HG03520 (cell line): Measurements from ENCODE around the gene OR10D3.
"Not testable (repeated sequence)": the region's sequence is repeated elsewhere in the genome, so short reads cannot be mapped to it uniquely, and the experiment has no call there.

Experiments used
- ATAC-seq: cut with Tn5 transposase; IDR thresholded peaks from one replicate; pipeline ENCODE4 v1.9.1; 2021; ENCODE audit warnings: mild to moderate bottlenecking, moderate library complexity; ENCODE audit not compliant: unreplicated experiment

Gene OR10D3

DNA sequence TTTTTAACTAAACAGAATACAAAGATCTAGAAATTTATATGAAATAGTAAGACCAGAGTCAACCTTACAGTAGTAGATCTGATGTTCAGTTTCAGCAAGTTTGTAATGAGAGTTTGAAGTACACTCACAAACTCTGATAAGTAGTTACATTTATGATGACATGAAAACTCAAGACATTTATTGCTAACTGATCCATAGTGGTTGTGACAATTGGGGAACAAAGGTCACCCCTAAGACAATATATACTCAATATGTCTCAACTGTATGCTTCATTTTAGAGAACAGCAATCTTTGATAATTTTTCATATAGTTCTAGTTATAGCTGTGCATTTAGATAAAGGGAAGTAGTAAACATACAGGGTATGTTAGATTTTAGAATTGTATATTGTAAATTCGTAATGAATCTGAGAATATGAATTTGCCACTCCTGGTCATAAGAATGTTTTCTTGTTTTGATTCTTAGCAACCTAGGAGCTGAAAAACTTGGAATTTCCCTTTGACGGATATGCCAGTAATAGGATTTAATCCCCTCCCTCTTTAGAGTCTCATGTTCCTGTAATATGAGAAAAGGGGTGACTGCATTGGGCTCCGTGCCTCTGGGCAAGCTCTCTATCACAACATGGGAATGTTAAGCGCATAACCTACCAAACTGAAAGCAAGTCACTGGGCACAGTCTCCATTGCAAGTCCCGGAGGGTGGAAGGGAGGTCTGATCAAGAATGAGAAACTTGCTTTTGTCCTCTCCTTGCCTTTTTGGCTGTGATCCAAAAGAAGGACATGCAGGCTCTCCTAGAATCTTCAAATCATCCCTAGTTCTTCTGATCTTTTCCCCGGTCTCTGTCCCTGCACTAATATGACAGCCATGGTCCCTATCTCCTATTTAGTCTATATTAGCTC lies 11.4 kb downstream of the OR10D3 start:
- ATAC-seq = no peak

DNA sequence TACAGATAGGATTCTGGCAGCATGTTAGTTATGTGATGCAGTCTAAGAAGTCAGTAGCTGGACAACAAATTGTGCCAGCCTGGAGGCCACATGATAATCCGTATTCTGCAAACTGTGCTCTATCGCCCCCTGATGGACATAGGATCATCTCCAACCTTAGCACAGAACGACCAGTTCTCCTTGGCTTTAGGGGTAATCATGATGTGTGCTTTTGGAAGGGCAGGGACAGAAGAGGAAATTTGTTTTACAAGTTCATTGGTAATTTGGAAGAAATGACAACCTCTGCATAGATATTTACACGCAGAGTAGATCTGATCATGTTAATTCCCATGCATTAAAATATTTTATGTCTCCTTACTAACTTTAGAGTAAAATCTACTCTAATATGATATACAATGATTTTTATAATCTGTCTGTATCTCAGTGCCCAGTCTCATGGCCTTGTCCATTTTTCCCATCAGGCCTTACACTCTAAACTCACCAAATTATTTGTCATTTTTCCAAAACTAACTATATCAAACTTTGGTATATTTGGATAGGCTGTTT lies 12.1 kb downstream of the OR10D3 start:
- ATAC-seq = peak; percentile 73

DNA sequence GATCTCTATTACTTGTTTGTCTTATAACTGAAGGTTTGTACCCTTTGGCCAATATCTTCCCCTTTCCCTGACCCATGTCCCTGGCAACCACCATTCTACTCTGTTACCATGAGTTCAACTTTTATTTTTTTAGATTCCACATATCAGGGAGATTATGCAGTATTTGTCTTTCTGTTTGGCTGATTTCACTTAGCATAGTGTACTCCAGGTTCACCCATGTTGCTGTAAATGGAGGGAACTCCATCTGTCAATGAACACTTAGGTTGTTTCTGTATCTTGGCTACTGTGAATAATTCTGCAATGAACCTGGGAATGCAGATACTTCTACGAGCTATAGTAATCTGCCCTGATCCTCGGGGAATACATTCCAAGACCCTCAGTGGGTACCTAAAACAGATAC lies 14.9 kb downstream of the OR10D3 start:
- no peak for ATAC-seq

DNA sequence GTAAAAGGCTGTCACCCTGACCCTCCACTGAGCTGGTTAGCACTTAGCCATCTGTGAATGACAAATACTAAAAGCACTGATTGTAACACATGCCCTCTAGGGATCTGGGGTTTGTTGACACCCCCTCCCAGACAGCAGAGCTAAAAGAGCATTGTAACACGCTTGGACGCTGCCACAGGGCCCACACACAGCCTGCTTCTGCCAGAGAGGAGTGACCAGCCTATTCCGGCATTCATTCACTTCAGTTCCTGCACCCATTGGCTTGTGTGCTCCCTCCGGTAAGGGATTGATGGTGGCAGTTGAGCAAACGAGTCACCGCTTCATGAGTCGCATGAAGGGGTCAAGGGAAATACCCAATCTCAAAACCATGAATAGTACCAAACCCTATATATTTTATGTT lies 15.8 kb downstream of the OR10D3 start:
- ATAC-seq = no peak

DNA sequence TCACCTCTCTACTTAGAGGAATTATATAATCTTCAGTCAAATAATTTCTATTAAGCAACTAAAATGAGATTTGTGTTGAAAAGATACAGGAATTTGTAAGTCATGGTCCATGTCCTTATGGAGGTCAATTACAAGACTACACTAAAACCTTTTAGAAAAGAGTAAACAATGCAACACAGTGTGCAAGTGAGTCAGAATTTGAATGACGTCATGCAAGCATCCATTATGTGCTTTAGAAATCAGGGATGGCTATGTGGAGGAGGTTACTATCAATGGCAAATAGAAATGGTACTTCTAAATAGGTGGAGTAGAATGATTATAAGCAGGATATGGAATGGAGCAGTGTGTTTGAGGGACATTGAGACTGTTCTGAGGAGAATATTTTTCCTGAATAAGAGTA lies 16.6 kb downstream of the OR10D3 start:
- no peak for ATAC-seq

DNA sequence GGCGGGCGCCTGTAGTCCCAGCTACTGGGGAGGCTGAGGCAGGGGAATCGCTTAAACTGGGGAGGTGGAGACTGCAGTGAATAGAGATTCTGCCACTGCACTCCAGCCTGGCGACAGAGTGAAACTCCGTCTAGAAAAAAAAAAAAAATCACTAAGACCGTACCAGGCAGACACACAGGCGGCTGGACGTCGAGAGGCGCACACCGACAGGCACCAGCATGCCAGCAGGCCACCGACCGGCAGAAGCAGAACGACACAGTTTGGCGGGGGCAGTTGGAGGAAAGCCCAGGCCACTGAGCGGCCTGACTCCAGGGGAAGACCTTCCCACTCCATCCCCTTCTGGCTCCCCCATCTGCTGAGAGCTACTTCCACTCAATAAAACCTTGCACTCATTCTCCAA lies 17.5 kb downstream of the OR10D3 start:
- no peak for ATAC-seq

DNA sequence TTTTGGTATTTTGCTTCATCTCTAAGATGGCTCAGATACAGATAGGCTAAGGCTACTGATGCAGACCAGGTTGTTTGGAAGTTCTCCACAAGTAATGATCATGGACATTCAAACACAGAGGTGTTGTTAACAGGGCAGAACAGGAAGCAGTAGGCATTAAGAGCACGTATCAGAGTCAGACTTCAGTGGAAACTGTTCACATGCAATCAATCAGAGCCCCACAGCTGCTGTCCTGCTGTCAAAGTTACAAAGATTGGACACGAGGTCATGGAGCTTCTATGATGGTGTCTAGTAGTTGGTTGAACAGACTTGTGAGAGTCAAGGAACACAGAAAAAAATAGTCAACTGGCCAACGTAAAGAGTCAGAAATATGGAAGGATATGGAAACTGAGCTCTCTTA lies 19.8 kb downstream of the OR10D3 start:
- ATAC-seq = no peak

DNA sequence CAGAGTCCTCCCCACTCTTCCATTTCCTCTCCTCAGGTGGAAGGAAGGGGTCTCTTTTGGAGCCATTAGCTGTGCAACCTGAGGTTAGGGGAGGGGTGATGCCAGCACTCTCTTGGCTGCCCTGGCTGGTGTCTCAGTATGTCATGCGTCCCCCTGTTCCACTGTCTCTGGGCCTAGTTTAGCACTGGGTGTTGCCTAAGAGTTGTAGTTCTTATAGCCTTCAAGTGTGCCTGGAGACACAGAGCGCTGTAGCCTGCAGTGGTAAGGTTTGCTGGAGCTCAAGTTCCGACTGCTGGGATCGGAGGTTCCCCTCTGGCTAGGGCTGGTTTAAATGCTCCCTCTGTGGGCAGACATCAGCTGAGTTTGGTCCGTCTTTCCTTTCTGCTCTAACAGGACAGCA lies 20.9 kb downstream of the OR10D3 start:
- no peak for ATAC-seq

DNA sequence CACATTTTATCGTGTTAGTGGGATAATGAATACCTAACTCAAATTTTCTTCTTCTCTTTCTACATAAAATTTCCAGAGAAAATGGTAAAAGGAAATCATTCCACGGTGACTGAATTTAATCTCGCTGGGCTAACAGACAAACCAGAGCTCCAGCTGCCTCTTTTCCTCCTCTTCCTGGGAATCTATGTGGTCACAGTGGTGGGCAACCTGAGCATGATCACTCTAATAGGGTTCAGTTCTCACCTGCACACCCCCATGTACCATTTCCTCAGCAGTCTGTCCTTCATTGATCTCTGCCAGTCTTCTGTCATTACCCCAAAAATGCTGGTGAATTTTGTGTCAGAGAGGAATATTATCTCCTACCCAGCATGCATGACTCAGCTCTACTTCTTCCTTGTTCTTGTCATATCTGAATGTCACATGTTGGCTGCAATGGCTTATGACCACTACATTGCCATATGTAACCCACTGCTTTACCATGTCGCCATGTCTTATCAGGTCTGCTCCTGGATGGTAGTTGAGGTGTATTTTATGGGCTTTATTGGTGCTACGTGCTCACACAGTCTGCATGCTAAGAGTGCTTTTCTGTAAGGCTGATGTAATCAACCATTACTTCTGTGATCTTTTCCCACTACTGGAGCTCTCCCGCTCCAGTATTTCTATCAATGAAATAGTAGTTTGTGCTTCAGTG lies 24.1 kb downstream of the OR10D3 start:
- no peak for ATAC-seq

DNA sequence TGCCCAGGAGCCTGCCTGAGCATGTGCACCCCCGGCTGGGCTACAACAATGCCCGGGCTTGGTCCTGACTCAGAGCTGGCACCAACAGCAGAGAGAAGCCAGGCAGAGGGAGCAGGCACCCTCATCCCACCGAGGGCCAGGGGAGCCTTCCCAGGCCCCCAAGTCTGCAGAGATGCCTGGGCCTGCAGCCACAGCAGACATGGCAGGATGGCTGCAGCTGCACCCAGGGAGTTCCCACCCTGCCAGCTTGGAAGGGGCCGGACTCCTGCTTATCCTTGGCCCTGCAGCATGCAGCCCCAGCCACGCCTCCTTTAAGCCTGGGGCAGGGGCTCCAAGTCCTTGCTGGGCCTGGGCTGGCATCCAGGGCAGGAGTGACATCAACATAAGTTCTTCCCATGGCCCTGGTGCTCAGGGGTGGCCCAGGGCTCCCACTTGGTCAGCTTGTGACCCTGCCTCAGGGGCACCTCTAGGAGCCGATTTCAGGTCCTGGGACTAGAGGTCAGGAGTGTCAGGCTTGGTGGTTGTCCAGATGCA lies 26.7 kb downstream of the OR10D3 start:
- ATAC-seq = no peak

DNA sequence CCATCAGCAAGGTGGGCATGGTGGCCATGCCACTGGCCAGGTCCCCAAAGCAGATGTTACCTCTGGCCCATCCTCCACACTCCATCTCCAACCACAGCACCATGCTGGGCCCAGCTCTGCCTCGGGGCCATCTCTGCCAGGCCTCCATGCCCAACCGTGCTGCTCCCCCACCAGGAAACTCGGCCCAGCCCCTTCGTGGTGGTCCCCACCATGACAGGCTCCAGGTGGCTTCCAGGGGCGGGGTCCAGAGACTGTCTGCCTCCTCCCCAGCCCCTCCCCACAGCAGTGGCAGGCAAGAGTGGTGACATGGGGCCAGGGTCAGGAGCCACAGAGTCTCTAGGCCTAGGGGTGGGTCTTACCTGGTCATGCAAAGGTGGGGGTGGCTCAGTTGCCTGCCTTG lies 27.3 kb downstream of the OR10D3 start:
- no peak for ATAC-seq

DNA sequence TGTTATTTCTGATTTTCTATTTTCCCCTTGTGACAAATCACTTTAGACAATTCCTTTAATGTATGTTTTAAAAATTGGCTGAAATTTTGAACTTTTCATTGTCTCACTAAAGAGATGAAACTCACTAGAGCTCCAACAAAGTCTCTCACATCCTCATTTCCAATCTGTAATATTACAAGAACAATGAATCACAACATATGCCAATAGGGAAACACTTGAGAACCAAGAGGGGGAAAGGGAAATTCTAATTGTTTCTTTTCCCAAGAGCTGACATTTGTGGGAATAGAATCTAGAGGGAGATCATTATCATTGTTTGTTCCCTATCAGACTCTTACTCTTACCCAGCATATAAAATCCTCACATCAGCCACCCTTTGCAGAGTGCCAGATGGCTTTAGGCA lies 28.2 kb downstream of the OR10D3 start:
- ATAC-seq = no peak

DNA sequence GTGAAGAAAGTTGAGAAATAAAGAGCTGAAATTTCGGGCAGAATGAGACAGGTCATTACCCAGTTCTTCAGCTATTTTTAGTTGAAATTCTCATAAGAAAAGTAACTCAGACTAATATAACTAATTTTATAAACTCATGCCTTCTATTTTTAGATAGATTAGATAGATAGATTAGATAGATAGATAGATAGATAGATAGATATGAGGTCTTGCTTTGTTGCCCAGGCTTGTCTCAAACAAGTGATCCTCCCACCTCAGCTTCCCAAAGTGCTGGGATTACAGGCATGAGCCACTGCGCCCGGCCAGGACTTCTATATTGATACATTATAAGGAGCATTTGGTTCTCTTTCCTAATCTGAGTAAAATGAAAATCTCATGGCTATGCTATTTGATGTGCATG lies 30.9 kb downstream of the OR10D3 start:
- no peak for ATAC-seq

DNA sequence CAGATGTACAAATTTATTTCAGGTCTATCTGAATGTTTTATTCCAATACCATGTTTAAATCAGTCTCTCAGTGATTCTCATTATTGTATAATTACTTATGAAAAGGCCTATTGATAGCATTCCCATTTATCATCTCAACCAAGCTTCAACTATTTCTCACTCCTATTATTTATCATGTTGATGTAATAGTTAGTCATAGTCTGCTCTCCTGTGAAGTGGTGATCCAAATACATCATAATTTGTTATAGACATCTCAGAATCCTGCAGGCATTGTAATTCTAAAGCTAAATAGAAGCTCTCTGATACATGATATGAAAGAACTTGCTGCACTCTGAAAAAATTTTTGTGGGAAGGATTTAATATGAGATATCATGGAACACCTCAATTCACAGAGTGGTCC lies 36.0 kb downstream of the OR10D3 start:
- no peak for ATAC-seq

DNA sequence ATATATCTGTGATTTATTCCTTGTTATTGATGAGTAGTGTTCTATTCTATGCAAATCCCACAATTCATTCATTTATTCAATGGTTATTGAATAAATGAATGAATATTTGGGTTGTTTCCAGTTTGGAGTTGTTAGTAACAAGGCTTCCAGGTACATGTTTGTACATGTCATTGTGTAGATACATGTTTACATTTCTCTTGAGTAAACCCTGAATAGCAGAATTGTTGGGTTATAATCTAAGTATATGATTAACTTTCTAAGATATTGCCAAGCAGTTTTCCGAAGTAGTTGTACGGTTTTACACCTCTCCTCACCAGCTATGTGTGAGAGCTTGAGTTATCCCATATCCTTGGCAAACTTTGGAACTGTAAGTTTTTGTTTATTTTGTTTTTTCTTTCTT lies 39.3 kb downstream of the OR10D3 start:
- ATAC-seq = no peak

DNA sequence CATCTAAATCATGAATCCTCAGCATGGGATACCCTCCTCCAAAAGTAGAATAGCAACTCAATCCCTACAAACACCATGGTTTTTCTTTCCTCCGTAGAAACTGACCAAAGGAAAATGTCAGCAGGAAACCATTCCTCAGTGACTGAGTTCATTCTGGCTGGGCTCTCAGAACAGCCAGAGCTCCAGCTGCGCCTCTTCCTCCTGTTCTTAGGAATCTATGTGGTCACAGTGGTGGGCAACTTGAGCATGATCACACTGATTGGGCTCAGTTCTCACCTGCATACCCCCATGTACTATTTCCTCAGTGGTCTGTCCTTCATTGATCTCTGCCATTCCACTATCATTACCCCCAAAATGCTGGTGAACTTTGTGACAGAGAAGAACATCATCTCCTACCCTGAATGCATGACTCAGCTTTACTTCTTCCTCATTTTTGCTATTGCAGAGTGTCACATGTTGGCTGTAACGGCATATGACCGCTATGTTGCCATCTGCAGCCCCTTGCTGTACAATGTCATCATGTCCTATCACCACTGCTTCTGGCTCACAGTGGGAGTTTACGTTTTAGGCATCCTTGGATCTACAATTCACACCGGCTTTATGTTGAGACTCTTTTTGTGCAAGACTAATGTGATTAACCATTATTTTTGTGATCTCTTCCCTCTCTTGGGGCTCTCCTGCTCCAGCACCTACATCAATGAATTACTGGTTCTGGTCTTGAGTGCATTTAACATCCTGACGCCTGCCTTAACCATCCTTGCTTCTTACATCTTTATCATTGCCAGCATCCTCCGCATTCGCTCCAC lies 41.7 kb downstream of the OR10D3 start:
- not testable (repeated sequence) for ATAC-seq

DNA sequence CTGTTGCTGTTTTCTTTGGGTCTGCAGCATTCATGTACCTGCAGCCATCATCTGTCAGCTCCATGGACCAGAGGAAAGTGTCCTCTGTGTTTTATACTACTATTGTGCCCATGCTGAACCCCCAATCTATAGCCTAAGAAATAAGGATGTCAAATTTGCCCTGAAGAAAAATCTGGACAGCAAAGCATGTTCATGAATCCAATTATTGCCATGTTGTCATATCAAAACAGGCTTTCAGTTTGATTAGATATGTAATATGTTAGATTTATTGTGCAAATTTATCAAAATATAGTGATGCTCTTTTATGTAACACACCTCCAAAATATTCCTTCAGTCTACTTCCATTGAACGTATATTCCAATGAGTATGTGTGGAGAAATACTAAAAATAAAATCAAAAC lies 42.3 kb downstream of the OR10D3 start:
- ATAC-seq = no peak

DNA sequence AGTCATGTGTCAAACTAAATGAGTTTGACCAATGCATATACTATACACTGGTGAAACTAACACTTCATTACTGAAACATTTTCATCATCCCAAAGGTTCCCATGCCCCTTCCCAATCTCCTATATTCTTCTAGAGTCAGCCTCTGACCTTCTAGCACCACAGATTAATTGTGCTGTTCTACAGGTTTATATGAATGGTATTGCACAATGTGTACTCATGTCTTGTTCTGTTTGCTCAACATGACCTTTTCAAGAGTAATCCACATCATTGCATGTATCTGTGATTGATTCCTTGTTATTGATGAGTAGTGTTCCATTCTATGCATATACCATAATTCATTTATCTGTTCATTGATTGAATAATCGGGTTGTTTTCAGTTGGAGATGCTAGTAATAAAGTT lies 50.2 kb downstream of the OR10D3 start:
- ATAC-seq = no peak
